GM12878 (cell line): Measurements from ENCODE around the gene NAA20.

ENCODE experiments used
- CTCF ChIP-seq, 3 experiments: IDR thresholded peaks in 2 of 3; conservative IDR thresholded peaks in 1 of 3; 2 replicates each; pipeline ENCODE4 v1.5.1; 2011; ENCODE audit warnings: low read depth in 3 of 3, low read length in 3 of 3, mild to moderate bottlenecking in 3 of 3, control low read depth in 2 of 3, moderate library complexity in 2 of 3, inconsistent platforms in 1 of 3, mixed read lengths in 1 of 3; ENCODE audit not compliant: control insufficient read depth in 2 of 3, insufficient read depth in 1 of 3; ENCODE audit errors: extremely low read depth in 1 of 3
- EZH2 ChIP-seq: IDR thresholded peaks from 2 replicates; pipeline ENCODE4 v1.6.1; 2012; ENCODE audit warnings: low read depth, mild to moderate bottlenecking, control low read depth, inconsistent platforms, low read length, borderline replicate concordance; ENCODE audit not compliant: control insufficient read depth
- FOS ChIP-seq: IDR thresholded peaks from 3 replicates; pipeline ENCODE4 v1.6.1; 2011; ENCODE audit warnings: borderline replicate concordance; ENCODE audit not compliant: insufficient read length; ENCODE audit errors: extremely low read depth
- GABPA ChIP-seq: IDR thresholded peaks from 2 replicates; pipeline ENCODE4 v1.6.1; 2014; ENCODE audit warnings: antibody characterized with exemption, low read depth, mild to moderate bottlenecking, inconsistent platforms
- HCFC1 ChIP-seq: fragments of 150-350 bp; IDR thresholded peaks from 2 replicates; pipeline ENCODE4 v1.6.1; 2014; ENCODE audit warnings: low read length
- MEF2A ChIP-seq: IDR thresholded peaks from 2 replicates; pipeline ENCODE4 v1.6.1; 2011; ENCODE audit warnings: low read depth, mild to moderate bottlenecking, low read length, moderate library complexity; ENCODE audit not compliant: insufficient read depth
- POLR2A ChIP-seq: IDR thresholded peaks from 2 replicates; pipeline ENCODE4 v1.6.1; 2011; ENCODE audit warnings: low read depth, mild to moderate bottlenecking, low read length
- POLR2AphosphoS2 ChIP-seq: IDR thresholded peaks from 2 replicates; pipeline ENCODE4 v1.6.1; 2011; ENCODE audit warnings: low read depth, mild to moderate bottlenecking, low read length, improper control_type of control experiment, moderate library complexity
- PRDM15 ChIP-seq: fragments of 450-650 bp; formaldehyde crosslinking; IDR thresholded peaks from 2 replicates; pipeline ENCODE4 v1.4.0; 2020; ENCODE audit warnings: mild to moderate bottlenecking, moderate library complexity
- SMC3 ChIP-seq: IDR thresholded peaks from 2 replicates; pipeline ENCODE4 v1.6.1; 2011; ENCODE audit warnings: low read length, improper control_type of control experiment, borderline replicate concordance
- ZBTB40 ChIP-seq: fragments of 450-650 bp; IDR thresholded peaks from 2 replicates; pipeline ENCODE4 v1.6.1; 2016; ENCODE audit warnings: mild to moderate bottlenecking, moderate library complexity, borderline replicate concordance
- ZNF24 ChIP-seq: fragments of 450-650 bp; IDR thresholded peaks from 2 replicates; pipeline ENCODE4 v1.6.1; 2017; ENCODE audit warnings: antibody characterized with exemption, mild to moderate bottlenecking
- ZZZ3 ChIP-seq: IDR thresholded peaks from 2 replicates; pipeline ENCODE4 v1.6.1; 2011; ENCODE audit warnings: low read depth; ENCODE audit not compliant: control insufficient read depth, insufficient read length

- TF ChIP-seq HCFC1 (no peak), CTCF (IDR thresholded peaks at IDR 0.05 in 2 of 3, conservative IDR thresholded peaks at IDR 0.05 in 1 of 3; ENCODE audit: control insufficient read depth in 2 of 3, extremely low read depth in 1 of 3, insufficient read depth in 1 of 3, low read depth in 3 of 3, low read length in 3 of 3) (no peak), SMC3 (no peak), GABPA (no peak), PRDM15 (CRISPR knock-in tag) (no peak), POLR2AphosphoS2 (no peak), FOS (no peak), ZBTB40 (no peak), EZH2 (no peak), MEF2A (no peak), ZNF24 (no peak), POLR2A (no peak), ZZZ3 (no peak)
Measured at GRCh38 chr20:20019123-20019522, 2.0 kb downstream of the NAA20 start.
